Dedifferentiated amniotic fluid mesenchymal stem cell (primary cell): ENCODE results near the gene PLEKHG4B.
A peak's percentile ranks its signal among the peaks of the same experiment; 100 is the strongest.
"Not testable (repeated sequence)": the region's sequence is repeated elsewhere in the genome, so short reads cannot be mapped to it uniquely, and the experiment has no call there.

Experiments used
- DNase-seq: peaks from one replicate; pipeline ENCODE4 v3.0.0-alpha.2; 2016; ENCODE audit errors: extremely low spot score

The PLEKHG4B gene

DNA sequence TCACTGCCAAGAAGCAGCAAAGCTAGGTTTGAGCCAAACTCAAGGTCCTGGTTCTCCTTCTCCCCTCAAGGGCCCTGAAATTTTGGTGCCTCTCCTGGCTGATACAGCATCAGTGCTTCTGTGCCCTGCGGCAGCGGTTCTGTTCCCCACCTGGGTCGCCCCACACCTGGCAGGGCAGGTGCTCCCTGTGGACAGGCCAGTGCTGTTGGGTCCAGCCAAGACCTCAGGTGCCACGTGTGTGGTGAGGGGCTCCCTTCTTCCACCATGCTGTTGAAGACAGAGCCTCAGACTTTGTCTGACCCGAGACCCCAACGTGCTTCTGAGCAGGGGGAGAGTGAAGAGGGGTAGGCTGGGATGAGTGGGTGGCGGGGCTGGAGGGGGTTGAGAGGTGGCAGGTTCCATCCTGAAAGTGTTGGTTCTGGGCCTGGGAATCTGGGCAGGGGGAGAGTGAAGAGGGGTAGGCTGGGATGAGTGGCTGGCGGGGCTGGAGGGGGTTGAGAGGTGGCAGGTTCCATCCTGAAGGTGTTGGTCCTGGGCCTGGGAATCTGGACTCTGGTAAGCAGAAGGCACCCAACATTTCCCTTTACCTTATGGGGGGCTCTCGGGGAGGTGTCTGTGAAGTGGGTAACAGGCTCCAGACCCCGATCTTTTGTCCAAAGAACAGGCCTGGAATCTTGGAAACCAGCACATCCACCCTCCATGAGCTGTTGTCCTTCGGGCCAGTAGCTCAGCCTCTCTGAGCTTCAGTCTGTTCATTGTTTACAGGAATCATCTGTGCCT lies 2.3 kb downstream of the PLEKHG4B start:
- no peak for DNase-seq

DNA sequence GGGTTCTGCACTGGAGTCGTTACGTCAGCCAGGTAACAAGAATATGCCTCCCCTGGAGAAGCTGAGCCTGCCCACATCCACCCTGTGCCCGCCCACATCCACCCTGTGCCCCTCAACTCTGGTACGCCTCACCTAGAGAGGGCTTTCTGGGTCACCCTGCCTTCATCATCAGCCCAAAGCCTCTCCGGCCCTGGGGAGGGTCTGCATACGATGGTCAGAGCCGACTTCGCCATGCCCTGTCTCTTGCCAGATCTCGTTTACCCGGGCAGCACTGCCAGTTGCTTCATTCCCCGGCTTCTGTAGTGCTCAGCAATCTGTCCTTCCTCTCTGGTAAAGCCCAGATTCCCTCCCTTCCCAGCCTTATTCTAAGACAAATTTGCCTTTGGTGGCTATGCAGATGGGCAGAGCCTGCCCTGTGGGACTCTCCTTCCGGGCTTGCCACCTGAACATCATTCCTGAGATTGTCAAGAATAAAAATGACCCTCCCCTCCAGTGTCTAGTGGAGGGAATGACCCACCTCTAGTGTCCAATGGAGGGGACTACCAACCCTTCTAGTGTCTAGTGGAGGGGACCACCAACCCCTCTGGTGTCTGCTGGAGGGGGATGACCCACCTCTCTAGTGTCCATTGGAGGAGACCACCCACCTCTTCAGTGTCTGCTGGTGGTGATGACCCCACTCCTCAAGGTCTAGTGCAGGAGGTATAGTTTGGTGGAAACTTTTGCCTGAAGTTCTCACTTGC lies 3.4 kb downstream of the PLEKHG4B start:
- DNase-seq = no peak

DNA sequence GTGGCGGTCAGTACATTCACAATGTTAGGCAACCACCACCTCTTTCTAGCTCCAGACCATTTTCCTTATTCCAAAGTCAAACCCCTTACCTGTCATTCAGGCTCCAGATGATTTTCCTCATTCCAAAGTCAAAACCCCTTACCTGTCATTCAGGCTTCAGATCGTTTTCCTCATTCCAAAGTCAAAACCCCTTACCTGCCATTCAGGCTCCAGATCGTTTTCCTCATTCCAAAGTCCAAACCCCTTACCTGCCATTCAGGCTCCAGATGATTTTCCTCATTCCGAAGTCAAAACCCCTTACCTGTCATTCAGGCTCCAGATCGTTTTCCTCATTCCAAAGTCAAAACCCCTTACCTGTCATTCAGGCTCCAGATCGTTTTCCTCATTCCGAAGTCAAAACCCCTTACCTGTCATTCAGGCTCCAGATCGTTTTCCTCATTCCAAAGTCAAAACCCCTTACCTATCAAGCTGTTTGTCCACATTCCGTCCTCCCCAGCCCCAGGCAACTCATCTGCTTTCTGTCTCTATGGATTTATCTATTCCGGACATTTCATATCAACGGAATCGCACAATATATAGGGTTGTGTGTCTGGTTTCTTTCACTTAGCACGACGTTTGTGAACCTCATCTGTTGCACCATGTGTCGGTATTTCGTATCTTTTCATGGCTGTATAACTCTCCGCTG lies 5.2 kb downstream of the PLEKHG4B start:
- no peak for DNase-seq

DNA sequence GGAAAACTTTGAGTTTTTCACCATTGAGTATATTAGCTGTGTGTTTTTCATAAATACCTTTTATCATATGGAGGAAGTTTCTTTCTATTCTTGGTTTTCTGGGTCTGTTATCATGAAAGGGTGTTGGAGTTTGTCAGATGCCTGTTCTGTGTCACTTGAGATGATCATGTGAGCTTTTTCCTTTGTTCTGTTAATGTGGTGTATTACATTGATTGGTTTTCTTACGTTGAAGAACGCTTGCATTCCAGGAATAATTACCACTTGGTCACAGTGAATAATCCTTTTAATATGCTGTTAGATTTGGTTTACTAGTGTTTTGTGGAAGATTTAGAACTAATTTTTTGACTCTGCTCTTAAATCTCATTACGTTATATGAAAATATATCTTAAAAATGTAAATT lies 7.8 kb downstream of the PLEKHG4B start:
- no peak for DNase-seq

DNA sequence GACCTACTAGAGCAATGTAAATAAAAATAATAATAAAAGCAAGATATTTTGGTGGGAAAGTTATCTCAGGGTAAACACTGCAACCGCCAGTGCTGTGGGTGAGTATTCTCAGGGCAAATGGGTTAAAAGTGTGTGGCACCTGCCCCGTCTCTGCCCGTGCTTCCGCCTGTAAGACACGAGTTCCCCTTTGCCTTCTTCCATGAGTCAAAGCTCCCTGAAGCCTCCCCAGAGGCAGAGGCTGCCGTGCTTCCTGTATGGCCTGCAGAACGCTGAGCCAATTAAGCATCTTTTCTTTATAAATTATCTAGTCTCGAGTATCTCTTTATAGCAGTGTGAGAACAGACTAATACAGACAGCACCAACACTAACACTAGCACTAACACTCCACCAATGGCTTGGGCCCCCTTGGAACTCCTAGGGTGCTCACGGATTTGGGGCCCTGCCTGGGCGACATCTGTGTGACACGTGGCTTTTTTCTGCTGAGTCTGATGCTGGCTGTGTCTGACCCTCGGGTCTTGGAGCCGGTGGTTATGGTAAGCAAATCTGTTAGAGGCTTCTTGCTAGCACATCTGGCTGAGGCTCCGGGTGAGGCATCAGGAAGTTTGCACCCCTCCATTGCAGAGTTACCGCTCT lies 10.6 kb downstream of the PLEKHG4B start:
- no peak for DNase-seq

DNA sequence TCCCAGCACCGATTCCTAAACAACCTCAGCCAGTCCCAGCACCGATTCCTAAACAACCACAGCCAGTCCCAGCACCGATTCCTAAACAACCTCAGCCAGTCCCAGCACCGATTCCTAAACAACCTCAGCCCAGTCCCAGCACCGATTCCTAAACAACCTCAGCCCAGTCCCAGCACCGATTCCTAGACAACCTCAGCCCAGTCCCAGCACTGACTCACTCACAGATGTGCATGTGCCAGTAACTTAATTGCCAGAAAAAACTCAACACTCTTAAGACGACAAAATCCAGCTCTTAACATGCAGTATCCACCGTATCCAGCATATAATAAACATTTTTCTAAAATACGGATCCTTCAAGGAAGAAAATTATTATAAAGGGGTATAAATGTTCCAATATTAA lies 12.1 kb downstream of the PLEKHG4B start:
- DNase-seq = not testable (repeated sequence)

DNA sequence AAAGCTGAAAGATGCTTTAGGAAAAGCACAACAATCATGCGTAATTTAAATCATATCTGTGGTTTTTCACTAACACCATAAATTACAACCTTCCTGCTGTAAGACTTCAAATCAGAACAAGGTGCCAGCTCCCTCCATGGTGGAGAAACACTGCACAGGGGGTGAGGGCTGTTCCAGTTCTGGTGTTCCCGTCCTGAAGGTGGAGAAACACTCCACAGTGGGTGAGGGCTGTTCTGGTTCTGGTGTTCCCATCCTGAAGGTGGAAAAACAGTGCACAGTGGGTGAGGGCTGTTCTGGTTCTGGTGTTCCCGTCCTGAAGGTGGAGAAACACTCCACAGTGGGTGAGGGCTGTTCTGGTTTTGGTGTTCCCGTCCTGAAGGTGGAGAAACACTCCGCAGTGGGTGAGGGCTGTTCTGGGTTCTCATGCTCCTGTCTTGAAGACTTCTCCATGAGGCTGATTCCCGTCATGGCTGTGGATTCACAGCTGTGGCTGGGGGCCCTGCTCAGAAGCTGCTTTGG lies 12.9 kb downstream of the PLEKHG4B start:
- DNase-seq = no peak

DNA sequence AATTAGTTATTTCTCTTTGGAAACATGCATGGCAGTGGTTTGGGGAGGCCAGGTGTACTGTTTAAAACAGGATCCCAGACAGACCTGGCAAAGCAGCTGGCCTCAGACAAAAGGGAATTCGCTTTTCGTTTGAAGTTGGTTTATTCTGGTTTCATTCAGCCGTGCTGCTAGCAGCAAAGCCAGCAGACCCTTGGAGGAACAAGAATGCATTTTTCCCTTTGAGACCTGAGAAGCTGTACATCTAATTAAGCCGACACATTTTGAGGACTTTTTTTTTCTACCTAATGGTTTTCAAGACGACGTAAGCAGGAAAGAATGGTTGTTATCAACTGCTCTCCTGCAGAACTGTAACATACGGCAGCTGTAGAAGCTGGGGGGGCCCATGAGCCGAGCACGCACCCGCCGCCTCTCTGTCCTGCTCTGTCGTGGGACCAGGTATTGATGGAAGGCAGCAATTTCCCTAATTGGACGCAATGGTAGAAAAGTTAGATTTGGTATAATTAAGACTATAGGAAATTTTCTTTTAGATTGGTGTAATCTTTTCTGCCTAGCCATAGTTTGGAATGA lies 13.6 kb downstream of the PLEKHG4B start:
- no peak for DNase-seq

DNA sequence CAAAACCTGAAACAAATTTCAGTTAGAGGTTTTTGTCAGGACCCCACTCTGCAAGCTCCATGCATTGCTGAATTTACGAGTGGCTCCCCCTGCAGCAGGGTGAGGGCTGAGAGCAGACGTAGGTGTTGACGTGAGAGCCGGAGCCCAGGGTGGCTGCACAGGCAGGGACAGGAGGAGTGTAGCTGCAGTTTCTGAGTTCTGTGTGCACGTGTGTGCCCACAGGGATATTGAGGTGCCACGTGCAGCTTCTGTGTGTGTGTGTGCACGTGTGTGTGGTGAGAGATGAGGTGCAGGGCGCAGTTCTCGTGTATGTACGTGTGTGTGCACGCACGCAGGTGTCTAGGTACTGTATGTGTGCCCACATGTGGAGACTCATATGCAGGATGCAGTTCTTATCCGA lies 14.6 kb downstream of the PLEKHG4B start:
- no peak for DNase-seq

DNA sequence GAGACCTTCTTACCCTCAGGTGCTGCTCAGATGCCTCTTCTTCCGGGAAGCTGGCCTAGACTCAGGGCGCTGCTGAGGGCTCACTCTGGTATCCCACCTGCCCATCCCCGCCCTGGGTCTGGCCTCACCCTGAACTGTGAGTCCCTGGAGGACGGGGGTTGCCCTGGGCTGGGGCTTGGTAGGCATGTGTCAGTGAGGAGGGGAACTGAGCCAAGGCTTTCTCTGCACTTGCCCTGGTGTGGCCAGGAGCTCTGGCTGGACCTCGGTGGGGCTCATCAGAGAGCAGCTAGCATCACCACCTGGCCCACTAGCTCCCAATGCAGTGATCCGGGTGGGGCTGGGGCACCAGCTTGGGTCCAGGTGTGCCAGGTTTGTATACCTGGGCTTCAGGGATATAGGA lies 15.6 kb downstream of the PLEKHG4B start:
- DNase-seq = no peak

DNA sequence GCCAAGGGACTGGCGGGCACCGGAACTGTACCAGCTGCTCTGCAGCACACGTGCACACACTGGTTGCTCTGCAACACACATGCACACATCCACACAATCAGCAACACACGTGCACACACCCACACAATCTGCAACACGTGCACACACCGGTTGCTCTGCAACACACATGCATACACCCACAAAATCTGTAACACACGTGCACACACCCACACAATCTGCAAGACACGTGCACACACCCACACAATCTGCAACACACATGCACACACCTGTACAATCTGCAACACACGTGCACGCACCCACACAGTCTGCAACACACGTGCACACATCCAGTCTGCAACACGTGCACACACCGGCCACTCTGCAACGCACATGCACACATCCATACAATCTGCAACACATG lies 17.9 kb downstream of the PLEKHG4B start:
- no peak for DNase-seq

DNA sequence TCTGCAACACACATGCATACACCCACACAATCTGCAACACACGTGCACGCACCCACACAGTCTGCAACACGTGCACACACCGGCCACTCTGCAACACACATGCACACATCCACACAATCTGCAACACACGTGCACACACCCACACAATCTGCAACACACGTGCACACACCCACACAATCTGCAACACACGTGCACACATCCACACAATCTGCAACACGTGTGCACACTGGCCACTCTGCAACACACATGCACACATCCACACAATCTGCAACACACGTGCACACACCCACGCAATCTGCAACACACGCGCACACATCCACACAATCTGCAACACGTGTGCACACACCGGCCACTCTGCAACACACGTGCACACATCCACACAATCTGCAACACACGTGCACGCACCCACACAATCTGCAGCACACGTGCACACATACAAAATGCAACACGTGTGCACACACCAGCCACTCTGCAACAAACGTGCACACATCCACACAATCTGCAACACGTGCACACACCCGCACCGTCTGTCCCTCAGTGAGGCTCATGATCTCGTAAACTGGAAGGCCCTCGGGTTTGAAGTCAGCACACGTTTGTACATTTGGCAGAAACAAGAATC lies 18.4 kb downstream of the PLEKHG4B start:
- DNase-seq = no peak

DNA sequence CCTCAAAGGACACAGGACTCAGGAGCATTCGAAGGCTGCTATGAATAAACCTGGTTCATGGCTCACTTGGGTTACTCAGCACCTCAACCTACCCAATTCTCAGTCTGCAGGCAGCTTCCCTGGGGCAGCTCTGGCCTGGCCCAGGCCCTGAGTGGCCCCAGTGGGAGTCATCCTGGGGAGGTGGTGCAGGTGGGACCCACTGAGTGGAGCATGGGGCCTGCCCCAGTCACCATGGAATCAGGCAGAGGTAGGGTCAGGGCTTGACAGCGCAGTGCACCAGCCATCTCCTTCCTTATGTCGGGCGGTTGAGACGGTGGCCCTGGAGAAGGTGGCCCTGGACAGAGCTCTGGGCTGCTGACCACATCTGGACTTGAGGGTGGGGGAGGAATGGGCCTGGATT lies 19.2 kb downstream of the PLEKHG4B start:
- no peak for DNase-seq

DNA sequence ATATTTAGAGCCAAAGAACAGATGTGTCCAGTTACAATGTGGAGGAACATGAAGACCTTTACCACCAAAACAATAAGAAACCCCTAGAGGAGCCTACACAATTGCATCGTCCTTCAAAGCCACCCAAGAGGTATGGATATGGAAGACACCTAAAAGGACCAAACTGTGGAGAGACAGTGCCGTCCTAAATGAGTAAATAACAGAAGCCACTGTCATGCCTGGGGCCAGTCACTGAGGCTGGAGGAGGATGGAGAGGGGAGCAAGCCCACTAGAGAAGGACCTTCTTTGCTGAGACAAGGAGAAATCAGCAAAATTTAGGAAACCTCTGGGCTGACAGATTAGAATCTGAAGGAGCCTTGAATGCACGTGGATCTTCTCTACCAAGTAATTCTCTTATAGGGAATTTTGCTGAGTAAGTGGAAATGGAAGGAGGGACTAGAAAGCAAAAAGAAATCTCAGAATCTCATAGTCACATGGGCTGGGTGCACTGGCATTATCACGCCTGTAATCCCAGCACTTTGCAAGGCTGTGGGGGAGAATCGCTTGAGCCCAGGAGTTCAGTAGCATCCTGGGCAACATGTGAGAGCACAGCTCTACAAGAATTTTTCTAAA lies 27.6 kb downstream of the PLEKHG4B start:
- DNase-seq = no peak

DNA sequence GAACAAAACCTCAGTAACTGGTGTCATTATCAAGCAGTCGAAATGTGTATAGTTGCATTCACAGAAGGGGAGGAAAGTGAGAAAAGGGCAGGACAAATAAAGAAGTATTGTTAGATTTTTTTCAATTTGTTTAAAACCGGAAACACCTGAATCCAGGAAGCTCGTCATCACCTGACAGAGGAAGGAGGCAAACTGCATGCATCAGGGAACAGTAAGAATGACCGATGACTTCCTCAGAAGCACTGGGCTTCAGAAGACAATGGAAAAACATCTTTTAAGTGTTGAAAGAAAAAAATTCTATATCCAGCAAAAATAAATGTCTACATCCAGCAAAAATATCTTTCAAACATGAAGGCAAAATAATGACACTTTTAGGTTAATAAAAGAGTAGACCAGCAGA lies 29.5 kb downstream of the PLEKHG4B start:
- no peak for DNase-seq

DNA sequence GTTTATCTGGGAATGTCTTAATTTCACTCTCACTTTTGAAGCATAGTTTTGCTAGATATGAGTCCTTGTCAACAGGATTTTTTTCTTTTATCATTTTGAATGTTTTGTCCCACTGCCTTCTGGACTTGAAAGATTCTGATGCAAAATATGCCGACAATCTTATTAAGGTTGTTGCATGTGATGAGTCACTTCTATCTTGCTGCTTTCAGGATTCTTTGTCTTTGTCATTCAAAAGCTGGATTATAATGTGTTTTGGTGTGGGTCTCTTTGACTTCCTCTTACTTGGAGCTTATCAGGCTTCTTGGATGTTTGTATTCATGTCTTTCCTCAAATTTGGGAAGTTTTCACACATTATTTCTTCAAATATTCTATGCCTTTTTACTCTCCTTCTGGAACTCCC lies 33.8 kb downstream of the PLEKHG4B start:
- DNase-seq = no peak

DNA sequence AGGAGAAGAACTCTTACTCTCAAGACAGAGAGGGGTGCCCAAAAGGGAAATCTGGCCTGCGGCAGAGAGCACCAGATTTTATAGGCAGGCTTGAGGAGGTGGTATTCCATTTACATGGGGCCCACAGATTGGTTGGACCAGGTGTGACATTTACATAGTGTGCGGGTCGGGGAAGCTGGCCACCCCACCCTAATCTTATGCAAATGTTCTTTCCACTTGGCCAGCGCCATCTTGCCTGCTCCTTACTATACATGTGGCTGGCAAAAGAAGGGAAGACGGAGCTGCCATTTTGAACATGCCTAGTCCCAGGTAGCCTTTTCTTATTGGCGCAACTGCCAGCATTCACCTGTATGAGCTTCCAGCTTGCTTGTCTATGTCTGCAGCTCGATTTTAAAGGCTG lies 34.8 kb downstream of the PLEKHG4B start:
- no peak for DNase-seq

DNA sequence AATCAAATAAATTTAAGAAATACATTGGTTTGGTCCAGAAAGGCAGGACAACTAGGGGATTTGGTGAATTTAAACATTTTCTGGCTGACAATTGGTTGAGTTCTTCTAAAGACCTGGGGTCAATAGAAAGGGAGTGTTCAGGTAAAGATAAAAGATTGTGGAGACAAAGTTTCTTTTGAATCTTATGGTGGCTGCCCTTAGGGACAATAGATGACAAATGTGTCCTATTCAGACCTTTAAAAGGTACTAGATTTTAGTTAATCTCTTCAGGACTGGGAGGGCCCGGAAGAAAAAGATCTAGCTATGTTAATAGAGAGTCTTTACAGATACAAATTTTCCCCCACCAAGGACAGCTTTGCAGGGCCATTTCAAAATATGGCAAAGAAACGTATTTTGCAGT lies 35.9 kb downstream of the PLEKHG4B start:
- DNase-seq = no peak

DNA sequence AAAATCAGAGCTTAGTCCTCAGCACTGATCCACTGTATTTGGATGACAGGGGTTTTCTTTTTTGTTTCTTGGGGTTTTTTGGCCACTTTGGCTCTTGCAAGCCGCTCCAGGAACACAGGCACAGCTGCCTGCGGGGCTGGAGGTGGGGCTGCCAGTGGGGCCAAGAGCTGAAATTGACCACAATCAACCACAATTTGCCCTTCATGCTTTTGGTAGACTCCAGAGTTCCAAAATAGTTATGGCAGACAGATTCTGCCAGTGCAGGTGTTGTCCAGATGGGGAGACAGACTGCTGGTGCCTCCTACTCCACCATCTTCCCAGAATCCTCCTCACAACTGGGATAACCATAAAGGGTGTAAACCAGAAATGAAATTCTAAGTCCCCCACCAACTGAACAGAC lies 36.5 kb downstream of the PLEKHG4B start:
- DNase-seq = no peak

DNA sequence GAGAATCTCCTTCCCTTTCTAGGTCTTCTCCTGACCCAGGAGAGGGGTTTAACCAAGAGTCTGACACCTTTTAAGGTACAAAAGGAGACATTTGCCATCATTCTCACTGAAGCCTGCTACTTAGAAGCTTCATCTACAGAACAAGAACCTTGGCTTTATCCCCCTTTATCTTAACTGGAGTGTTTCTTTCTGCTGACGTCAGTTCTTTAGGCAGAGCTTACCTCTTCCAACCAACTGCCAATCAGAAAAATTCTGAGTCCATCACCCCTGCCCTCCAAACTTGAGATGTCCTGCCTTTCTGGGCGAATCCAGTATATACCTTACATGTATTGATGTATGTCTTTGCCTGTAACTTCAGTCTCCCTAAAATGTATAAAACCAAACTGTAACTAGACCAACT lies 37.2 kb downstream of the PLEKHG4B start:
- no peak for DNase-seq

DNA sequence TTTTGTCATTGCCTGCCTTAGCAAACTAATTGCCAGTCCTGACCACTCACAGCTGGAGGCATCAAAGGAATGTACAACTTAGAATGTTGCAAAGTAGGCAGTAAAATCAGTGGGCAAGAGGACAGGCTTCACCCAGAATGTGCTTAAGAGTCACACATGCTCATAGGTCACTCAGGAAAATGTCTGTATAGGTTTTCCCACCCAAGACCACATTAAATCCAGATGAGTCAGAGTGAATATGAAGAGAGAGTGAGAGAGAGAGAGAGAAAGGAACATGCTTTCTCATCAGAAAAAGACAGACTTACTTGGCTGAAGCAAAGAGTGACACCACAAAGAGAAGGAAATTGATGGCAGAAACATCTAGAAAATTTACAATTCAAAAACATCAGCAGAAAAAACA lies 37.9 kb downstream of the PLEKHG4B start:
- DNase-seq = peak; percentile 50
